Keratinocyte (primary cell): ENCODE data around the gene THUMPD3.

ENCODE experiments used
- CTCF ChIP-seq, 3 experiments: IDR thresholded peaks in 1 of 3; conservative IDR thresholded peaks in 1 of 3; optimal IDR thresholded peaks in 1 of 3; 2 replicates in 2 of 3; 3 replicates in 1 of 3; pipeline versions ENCODE3 to v1.5.1; 2011; ENCODE audit warnings: low read length in 3 of 3, mild to moderate bottlenecking in 3 of 3, moderate library complexity in 2 of 3, control low read depth in 1 of 3, inconsistent platforms in 1 of 3; ENCODE audit not compliant: insufficient read depth in 2 of 3; ENCODE audit errors: extremely low read depth in 1 of 3
- EZH2 ChIP-seq: IDR thresholded peaks from one replicate; pipeline ENCODE4 v1.6.1; 2012; ENCODE audit warnings: inconsistent platforms, mild to moderate bottlenecking, low read length, moderate library complexity

- TF ChIP-seq EZH2 (no peak), CTCF (optimal IDR thresholded peaks at IDR 0.05 in 1 of 3, IDR thresholded peaks at IDR 0.05 in 1 of 3, conservative IDR thresholded peaks at IDR 0.05 in 1 of 3; ENCODE audit: extremely low read depth in 1 of 3, insufficient read depth in 2 of 3, low read length in 3 of 3) (no peak)
Measured at GRCh38 chr3:9416139-9416780, 53.4 kb downstream of the THUMPD3 start.
